Kidney (tissue), 14 donors: Measurements from ENCODE around the gene FAF1. TPM values are rescaled to one million over a fixed set of nuclear protein-coding genes. Genes with fewer than 3 reads are reported as not detected.

Source experiments
- DNase-seq, 5 donors: peaks; one replicate each; pipeline ENCODE4 v3.0.0-alpha.2; 2013 to 2020
- FAIRE-seq: peaks from 2 replicates; lab custom pipeline; 2012; peaks lifted over from hg19 to GRCh38; lab: Jason Lieb, UNC
- H3K27ac ChIP-seq, 2 donors: one replicate each; pipeline ENCODE4 v1.7.0; 2013; ENCODE audit warnings: low read depth in 2 of 2, low read length in 2 of 2, inconsistent platforms in 1 of 2
- H3K27me3 ChIP-seq: one replicate; pipeline ENCODE4 v1.7.1; 2013; ENCODE audit warnings: low read length, inconsistent platforms; ENCODE audit not compliant: control insufficient read depth, insufficient read depth
- H3K36me3 ChIP-seq, 3 donors: one replicate each; pipeline versions ENCODE4 v1.7.0 to v1.7.1; 2013; ENCODE audit warnings: low read length in 3 of 3, control low read depth in 1 of 3, inconsistent platforms in 1 of 3; ENCODE audit not compliant: insufficient read depth in 3 of 3, control insufficient read depth in 2 of 3
- H3K4me1 ChIP-seq, 3 donors: one replicate each; pipeline versions ENCODE4 v1.7.0 to v1.7.1; 2013; ENCODE audit warnings: low read length in 3 of 3, inconsistent platforms in 1 of 3, low read depth in 1 of 3; ENCODE audit not compliant: control insufficient read depth in 2 of 3, insufficient read depth in 2 of 3
- H3K4me3 ChIP-seq, 3 donors: one replicate each; pipeline versions ENCODE4 v1.7.0 to v1.8.1; 2013; ENCODE audit warnings: low read length in 3 of 3, control low read depth in 1 of 3, inconsistent platforms in 1 of 3
- H3K9ac ChIP-seq, 3 donors: one replicate each; pipeline versions ENCODE4 v1.7.0 to v1.7.1; 2013; ENCODE audit warnings: low read length in 3 of 3, control low read depth in 1 of 3, inconsistent platforms in 1 of 3
- H3K9me3 ChIP-seq, 3 donors: one replicate each; pipeline versions ENCODE4 v1.7.0 to v1.7.1; 2013; ENCODE audit warnings: low read length in 3 of 3, control low read depth in 1 of 3, inconsistent platforms in 1 of 3; ENCODE audit not compliant: control insufficient read depth in 2 of 3, insufficient read depth in 1 of 3
- intact Hi-C: fragments of 100-400 bp; cut with DNase I; formaldehyde crosslinking; loops from one replicate; pipeline ENCODE4 v1.11.1; 2022
- polyA plus RNA-seq: library from polyadenylated mRNA; stranded (reverse); fragments of 350-450 nt; fragmentation: Illumina TruSeq; extraction: RNeasy Lipid Tissue Mini Kit (QIAGEN cat#74804); gene quantifications from one replicate; pipeline ENCODE4 v1.2.3, GENCODE V29; 2014; ENCODE audit warnings: low read depth, low replicate concordance; ENCODE audit not compliant: insufficient read depth
- total RNA-seq: library from RNA; stranded (reverse); fragmentation: NEBNext Ultra II Directional; extraction: Animal tissue kit (Norgen Biotek cat#: 25700); gene quantifications from one replicate; pipeline ENCODE4 v1.2.1, GENCODE V29; 2021
- TF ChIP-seq, protein P1 (sequence below): IDR thresholded peaks from 3 replicates; pipeline ENCODE4 v1.5.1; 2012; ENCODE audit warnings: mild to moderate bottlenecking, moderate library complexity, borderline replicate concordance; ENCODE audit not compliant: insufficient read depth; ENCODE audit errors: extremely low read depth
- donor health status: control.
- donor health status: control.
- donor health status: control.
- donor health status: control.
- donor health status: control.
- donor health status: DM: yes; HTN: yes; CAD: no.
- donor health status: Normal renal cell carcinoma (clear cell type).

FAF1 gene
- total and polyA plus RNA-seq, 2 donors from 2014 or later: 50.1 to 72.8 TPM

DNA sequence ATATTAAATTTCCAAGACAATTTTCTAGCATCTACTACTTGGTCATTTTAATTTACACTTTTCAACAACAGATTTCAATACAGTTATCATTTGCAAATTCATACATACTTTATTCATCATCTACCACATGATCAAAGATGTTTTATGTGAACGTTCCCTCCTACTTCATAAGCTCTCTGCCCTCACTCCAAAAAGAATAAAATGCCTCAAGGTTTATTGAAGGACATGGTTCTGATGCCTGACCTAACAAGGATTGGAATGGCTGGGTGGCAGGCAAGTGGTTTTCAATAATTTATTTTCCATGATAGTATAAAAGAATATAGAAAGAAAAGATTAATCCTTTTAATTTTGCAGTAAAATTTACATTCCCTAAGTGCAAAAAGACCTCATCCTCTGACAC lies 15.4 kb upstream of the FAF1 start:
- intact Hi-C loops: no loop called here

DNA sequence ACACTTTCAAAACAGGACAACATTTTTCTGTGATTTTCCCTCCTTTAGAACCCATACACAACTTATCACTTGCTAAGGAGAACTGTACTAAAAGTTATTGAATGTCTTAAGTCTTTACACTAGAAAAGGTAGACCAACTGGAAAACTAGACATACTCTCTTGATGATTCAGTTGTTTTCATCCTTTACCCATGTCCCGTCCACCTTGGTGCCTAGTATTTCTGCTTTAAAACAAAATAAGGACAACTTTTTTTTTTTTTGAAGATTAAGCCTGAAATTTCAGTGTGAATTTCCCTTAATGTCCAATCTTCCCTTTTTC lies 14.5 kb upstream of the FAF1 start:
- no peak for FAIRE-seq
- H3K4me3 ChIP-seq: no peak overlapping the region
- H3K27ac ChIP-seq: no peak overlapping the region

More for the DNA sequence above, 15.4 kb upstream of the FAF1 start:
- Histone ChIP-seq H3K9me3 (no peaks in the 10 kb centered on the region), H3K9ac (no peak overlapping the region), H3K4me3 (no peak overlapping the region), H3K36me3 (no peaks in the 10 kb centered on the region), H3K27ac (no peak overlapping the region), H3K4me1 (peaks cover 0 to 7% (median 3%) of the 10 kb centered on the region in 3 donors), H3K27me3 (peaks cover 61% of the 10 kb centered on the region)
- TF ChIP-seq, protein P1, sequence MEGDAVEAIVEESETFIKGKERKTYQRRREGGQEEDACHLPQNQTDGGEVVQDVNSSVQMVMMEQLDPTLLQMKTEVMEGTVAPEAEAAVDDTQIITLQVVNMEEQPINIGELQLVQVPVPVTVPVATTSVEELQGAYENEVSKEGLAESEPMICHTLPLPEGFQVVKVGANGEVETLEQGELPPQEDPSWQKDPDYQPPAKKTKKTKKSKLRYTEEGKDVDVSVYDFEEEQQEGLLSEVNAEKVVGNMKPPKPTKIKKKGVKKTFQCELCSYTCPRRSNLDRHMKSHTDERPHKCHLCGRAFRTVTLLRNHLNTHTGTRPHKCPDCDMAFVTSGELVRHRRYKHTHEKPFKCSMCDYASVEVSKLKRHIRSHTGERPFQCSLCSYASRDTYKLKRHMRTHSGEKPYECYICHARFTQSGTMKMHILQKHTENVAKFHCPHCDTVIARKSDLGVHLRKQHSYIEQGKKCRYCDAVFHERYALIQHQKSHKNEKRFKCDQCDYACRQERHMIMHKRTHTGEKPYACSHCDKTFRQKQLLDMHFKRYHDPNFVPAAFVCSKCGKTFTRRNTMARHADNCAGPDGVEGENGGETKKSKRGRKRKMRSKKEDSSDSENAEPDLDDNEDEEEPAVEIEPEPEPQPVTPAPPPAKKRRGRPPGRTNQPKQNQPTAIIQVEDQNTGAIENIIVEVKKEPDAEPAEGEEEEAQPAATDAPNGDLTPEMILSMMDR: no peak
- no peak for FAIRE-seq
- peak in 1 of 5 donors; percentile 36 for DNase-seq

DNA sequence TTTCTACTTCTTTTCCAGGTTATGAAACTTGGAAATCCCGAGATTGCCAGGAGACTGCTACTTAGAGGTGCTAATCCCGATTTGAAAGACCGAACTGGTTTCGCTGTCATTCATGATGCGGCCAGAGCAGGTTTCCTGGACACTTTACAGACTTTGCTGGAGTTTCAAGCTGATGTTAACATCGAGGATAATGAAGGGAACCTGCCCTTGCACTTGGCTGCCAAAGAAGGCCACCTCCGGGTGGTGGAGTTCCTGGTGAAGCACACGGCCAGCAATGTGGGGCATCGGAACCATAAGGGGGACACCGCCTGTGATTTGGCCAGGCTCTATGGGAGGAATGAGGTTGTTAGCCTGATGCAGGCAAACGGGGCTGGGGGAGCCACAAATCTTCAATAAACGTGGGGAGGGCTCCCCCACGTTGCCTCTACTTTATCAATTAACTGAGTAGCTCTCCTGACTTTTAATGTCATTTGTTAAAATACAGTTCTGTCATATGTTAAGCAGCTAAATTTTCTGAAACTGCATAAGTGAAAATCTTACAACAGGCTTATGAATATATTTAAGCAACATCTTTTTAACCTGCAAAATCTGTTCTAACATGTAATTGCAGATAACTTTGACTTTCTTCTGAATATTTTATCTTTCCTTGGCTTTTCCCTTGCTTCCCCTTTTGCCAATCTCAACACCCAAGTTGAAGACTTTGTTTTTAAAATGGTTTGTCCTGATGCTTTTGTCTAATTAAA lies 14.0 kb upstream of the FAF1 start:
- intact Hi-C loops: no loop called here
- DNase-seq: peak in 1 of 5 donors; percentile 30
- H3K4me3 ChIP-seq: no peak overlapping the region
- no peaks in the 10 kb centered on the region for H3K9me3 ChIP-seq
- FAIRE-seq: no peak
- H3K27ac ChIP-seq: no peak overlapping the region
- no peaks in the 10 kb centered on the region for H3K36me3 ChIP-seq
- H3K4me1 ChIP-seq: peaks cover 0 to 4% (median 0%) of the 10 kb centered on the region in 3 donors
- peaks cover 57% of the 10 kb centered on the region for H3K27me3 ChIP-seq
- TF ChIP-seq, protein P1: no peak
- H3K9ac ChIP-seq: no peak overlapping the region

More for the DNA sequence above, 14.5 kb upstream of the FAF1 start:
- Histone ChIP-seq H3K9ac (no peak overlapping the region), H3K36me3 (no peaks in the 10 kb centered on the region), H3K27me3 (peaks cover 61% of the 10 kb centered on the region), H3K4me1 (peaks cover 0 to 4% (median 3%) of the 10 kb centered on the region in 3 donors), H3K9me3 (no peaks in the 10 kb centered on the region)
- intact Hi-C loops: no loop called here
- DNase-seq: peak in 1 of 5 donors; percentile 39
- TF ChIP-seq, protein P1: no peak
